ENCODE measurements around the gene GCNT1. TPM values are rescaled to one million over a fixed set of nuclear protein-coding genes. Genes with fewer than 3 reads are reported as not detected.

GCNT1 gene
- polyA plus RNA-seq, 1 of the 3 experiments (the other 2 are of a cell fraction): 0.76 TPM

Other genes with a start within 250 kb of the GCNT1 start
- gene RFK, start 64.8 kb upstream of the GCNT1 start, polyA plus RNA-seq (2012; rRNA removed): 7.2 and 9.3 TPM in 2 replicates

Measured in SK-N-SH (cell line).